HK-2 (cell line): ENCODE measurements around the gene ADAD2.
A peak's percentile ranks its signal among the peaks of the same experiment; 100 is the strongest.
"Not testable (repeated sequence)": the region's sequence is repeated elsewhere in the genome, so short reads cannot be mapped to it uniquely, and the experiment has no call there.

Experiments
- DNase-seq: peaks from one replicate; pipeline ENCODE4 v3.0.0-alpha.2; 2018; ENCODE audit not compliant: unreplicated experiment

Gene ADAD2

GRCh38 chr16:84195201-84196093, 4.5 kb downstream of the ADAD2 start:
- no peak for DNase-seq

- DNase-seq: no peak
Observed at GRCh38 chr16:84196101-84196500, 5.1 kb downstream of the ADAD2 start.

- no peak for DNase-seq
Observed at GRCh38 chr16:84196727-84197394, 5.9 kb downstream of the ADAD2 start.

GRCh38 chr16:84197466-84198128, 6.6 kb downstream of the ADAD2 start:
- DNase-seq: no peak

GRCh38 chr16:84198401-84198800, 7.4 kb downstream of the ADAD2 start:
- peak; percentile 52 for DNase-seq

- no peak for DNase-seq
Observed at GRCh38 chr16:84199097-84199496, 8.1 kb downstream of the ADAD2 start.

GRCh38 chr16:84199861-84200260, 8.9 kb downstream of the ADAD2 start:
- DNase-seq: no peak

GRCh38 chr16:84204551-84204950, 13.6 kb downstream of the ADAD2 start:
- not testable (repeated sequence) for DNase-seq

- DNase-seq: not testable (repeated sequence)
Observed at GRCh38 chr16:84205123-84205522, 14.2 kb downstream of the ADAD2 start.

- DNase-seq: no peak
Observed at GRCh38 chr16:84205976-84206691, 15.2 kb downstream of the ADAD2 start.

- DNase-seq: no peak
Observed at GRCh38 chr16:84207251-84207650, 16.3 kb downstream of the ADAD2 start.

GRCh38 chr16:84207879-84208278, 16.9 kb downstream of the ADAD2 start:
- DNase-seq: no peak

- DNase-seq: no peak
Observed at GRCh38 chr16:84209989-84210388, 19.0 kb downstream of the ADAD2 start.

- DNase-seq: no peak
Observed at GRCh38 chr16:84212154-84212553, 21.2 kb downstream of the ADAD2 start.

- DNase-seq: no peak
Observed at GRCh38 chr16:84212631-84213030, 21.7 kb downstream of the ADAD2 start.

- DNase-seq: no peak
Observed at GRCh38 chr16:84214451-84215066, 23.6 kb downstream of the ADAD2 start.

GRCh38 chr16:84215531-84215930, 24.6 kb downstream of the ADAD2 start:
- DNase-seq: no peak

GRCh38 chr16:84216144-84216543, 25.2 kb downstream of the ADAD2 start:
- DNase-seq: not testable (repeated sequence)

- no peak for DNase-seq
Observed at GRCh38 chr16:84218176-84218823, 27.3 kb downstream of the ADAD2 start.

GRCh38 chr16:84218956-84219355, 28.0 kb downstream of the ADAD2 start:
- DNase-seq: no peak

- no peak for DNase-seq
Observed at GRCh38 chr16:84220851-84221250, 29.9 kb downstream of the ADAD2 start.
